HG02970 (cell line): ENCODE results near the gene NTN3.

Source experiments
- ATAC-seq: cut with Tn5 transposase; IDR thresholded peaks from one replicate; pipeline ENCODE4 v1.9.1; 2021; ENCODE audit warnings: mild to moderate bottlenecking, moderate library complexity, moderate number of reproducible peaks; ENCODE audit not compliant: unreplicated experiment, low FRiP score

Gene NTN3

GRCh38 chr16:2494616-2495015 lies 23.5 kb downstream of the NTN3 start:
- no peak for ATAC-seq

- ATAC-seq, result no peak
Measured at GRCh38 chr16:2495041-2495440, 23.9 kb downstream of the NTN3 start.

- no peak for ATAC-seq
Measured at GRCh38 chr16:2496223-2497115, 25.4 kb downstream of the NTN3 start.

- ATAC-seq, result no peak
Measured at GRCh38 chr16:2497116-2497630, 26.1 kb downstream of the NTN3 start.

GRCh38 chr16:2497695-2498484 lies 26.8 kb downstream of the NTN3 start:
- ATAC-seq, result no peak

- ATAC-seq, result no peak
Measured at GRCh38 chr16:2498531-2499253, 27.6 kb downstream of the NTN3 start.

GRCh38 chr16:2499454-2499853 lies 28.4 kb downstream of the NTN3 start:
- no peak for ATAC-seq

- ATAC-seq, result no peak
Measured at GRCh38 chr16:2499890-2500429, 28.9 kb downstream of the NTN3 start.

GRCh38 chr16:2500430-2500917 lies 29.4 kb downstream of the NTN3 start:
- no peak for ATAC-seq

GRCh38 chr16:2500918-2501750 lies 30.0 kb downstream of the NTN3 start:
- no peak for ATAC-seq

GRCh38 chr16:2501946-2502895 lies 31.1 kb downstream of the NTN3 start:
- ATAC-seq, result no peak

GRCh38 chr16:2505695-2506094 lies 34.6 kb downstream of the NTN3 start:
- no peak for ATAC-seq

- ATAC-seq, result no peak
Measured at GRCh38 chr16:2507052-2507659, 36.1 kb downstream of the NTN3 start.

- ATAC-seq, result no peak
Measured at GRCh38 chr16:2507665-2508064, 36.6 kb downstream of the NTN3 start.

GRCh38 chr16:2508722-2509400 lies 37.8 kb downstream of the NTN3 start:
- no peak for ATAC-seq

- no peak for ATAC-seq
Measured at GRCh38 chr16:2511128-2511800, 40.2 kb downstream of the NTN3 start.
